Lower leg skin (tissue), 3 donors: ENCODE results near the gene PPP3R1.

ENCODE experiments used
- CTCF ChIP-seq, 3 donors: fragments of 450-650 bp; IDR thresholded peaks; one replicate each; pipeline ENCODE4 v1.5.1; 2016; ENCODE audit warnings: antibody characterized with exemption in 3 of 3, mild to moderate bottlenecking in 3 of 3, moderate library complexity in 2 of 3
- POLR2A ChIP-seq, 2 donors: fragments of 450-650 bp; IDR thresholded peaks; one replicate each; pipeline ENCODE4 v1.6.1; 2016 to 2017; ENCODE audit warnings: antibody characterized with exemption in 2 of 2, mild to moderate bottlenecking in 1 of 2, moderate library complexity in 1 of 2

GRCh38 chr2:68235090-68235489 is 17.2 kb downstream of the PPP3R1 start:
- TF ChIP-seq CTCF (IDR thresholded peaks at IDR 0.05) = no peak
- no peak for TF ChIP-seq POLR2A (IDR thresholded peaks at IDR 0.05)
